ENCODE results near the gene LCA5.

- no peak for TF ChIP-seq CTCF (IDR thresholded peaks at IDR 0.05; ENCODE audit: low read depth, low read length, poor library complexity, severe bottlenecking)
- TF ChIP-seq EZH2phosphoT487 (IDR thresholded peaks at IDR 0.05; ENCODE audit: borderline replicate concordance, low read length) = no peak
These were observed 16.7 kb downstream of the LCA5 start for GRCh38 chr6:79520534-79520933.
